Measurements from ENCODE around the gene WASF3. TPM values are rescaled to one million over a fixed set of nuclear protein-coding genes. Genes with fewer than 3 reads are reported as not detected.

The WASF3 gene
- total RNA-seq, 1 donor from 2014 or later, result 20.4 TPM

Other genes with a start within 250 kb of the WASF3 start
- 39.5 TPM for gene GPR12, start 203.1 kb downstream of the WASF3 start, total RNA-seq

All from frontal cortex (tissue), 1 donor.